Stimulated activated CD8-positive, alpha-beta memory T cell treated with anti-CD3 and anti-CD28 coated beads, Interleukin-4, amount 100 ng/mL, for 4 hours (primary cell): Measurements from ENCODE around the gene PALM.
A peak's percentile ranks its signal among the peaks of the same experiment; 100 is the strongest.
"Not testable (repeated sequence)": the region's sequence is repeated elsewhere in the genome, so short reads cannot be mapped to it uniquely, and the experiment has no call there.

ENCODE experiments used
- DNase-seq, 2 donors: peaks; one replicate each; pipeline ENCODE4 v3.0.0-alpha.2; 2020; ENCODE audit warnings: low read depth in 2 of 2, low spot score in 1 of 2

The PALM gene

DNA sequence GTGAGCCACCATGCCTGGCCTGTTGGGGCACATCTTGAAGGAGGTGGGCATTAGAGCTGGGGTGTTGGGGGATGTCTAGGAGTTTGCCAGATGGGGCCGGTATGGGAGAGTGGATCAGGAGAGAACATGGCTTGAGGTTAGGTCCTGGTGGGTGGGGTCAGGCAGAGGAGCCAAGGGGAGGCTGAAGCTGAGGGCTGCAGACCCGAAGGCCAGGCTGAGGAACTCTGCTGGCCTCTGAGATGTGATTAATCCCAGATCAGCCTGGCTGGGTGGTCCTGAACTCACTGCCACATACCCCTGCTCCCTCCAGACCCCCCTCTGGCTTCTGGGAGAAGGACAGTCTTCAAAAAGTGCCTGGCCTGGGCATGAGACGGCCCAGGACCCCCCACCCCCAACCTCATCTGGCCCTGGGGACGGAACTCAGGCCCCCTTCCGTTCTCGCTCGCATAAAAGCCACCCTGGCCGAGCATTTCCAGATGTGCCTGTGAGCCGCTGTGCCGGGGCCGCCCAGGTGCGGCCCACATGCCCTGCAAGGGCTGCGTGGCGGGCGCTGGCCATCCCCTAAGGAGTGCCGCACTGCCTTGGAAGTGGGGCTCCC is 29.8 kb upstream of the PALM start:
- DNase-seq, result no peak

DNA sequence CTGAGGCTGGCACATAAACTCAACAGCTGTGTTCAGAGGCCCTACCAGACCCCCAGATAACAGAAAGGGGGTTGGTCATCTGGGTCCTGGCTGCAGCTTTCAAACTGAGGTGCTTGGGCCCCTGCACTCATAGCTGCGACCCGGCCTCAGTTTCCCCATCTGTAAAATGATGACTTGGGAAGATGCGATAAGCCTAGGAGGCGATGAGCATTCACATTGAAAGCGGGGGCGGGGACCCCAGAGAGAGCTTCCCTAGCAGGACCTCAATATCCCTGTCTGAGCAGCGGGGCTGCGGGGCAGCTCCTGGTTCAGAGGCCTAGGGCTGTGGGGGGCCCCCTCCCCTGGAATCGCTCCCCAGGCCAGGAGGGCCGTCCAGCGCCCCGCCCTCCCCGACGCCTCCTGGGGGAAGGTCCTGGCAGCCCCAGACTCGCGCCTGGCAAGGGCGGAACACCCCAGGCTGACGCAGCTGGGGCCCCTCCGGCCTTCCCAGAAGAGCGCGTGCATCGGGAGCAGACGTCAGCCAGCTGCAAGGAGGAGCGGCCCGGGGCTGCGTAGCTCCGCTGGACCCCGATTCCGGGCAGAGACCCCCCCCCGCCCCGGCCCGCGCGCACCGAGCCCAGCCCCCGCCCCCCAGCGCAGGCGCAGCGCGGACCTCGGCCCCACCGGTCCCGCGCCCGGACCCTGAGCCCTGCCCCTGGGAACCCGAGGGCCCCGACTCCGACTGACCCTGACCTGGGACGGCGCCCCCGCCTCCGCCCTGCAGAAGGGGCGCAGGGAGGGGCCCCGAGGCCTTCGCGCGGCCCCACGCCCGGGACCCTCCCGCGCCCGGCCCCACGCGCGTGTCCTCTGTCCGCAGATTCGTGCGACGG is 29.1 kb upstream of the PALM start:
- no peak for DNase-seq

GRCh38 chr19:680287-681028 is 28.3 kb upstream of the PALM start:
- peak; percentile 97 to 100 for DNase-seq

GRCh38 chr19:681029-682019 is 27.4 kb upstream of the PALM start:
- no peak for DNase-seq

DNA sequence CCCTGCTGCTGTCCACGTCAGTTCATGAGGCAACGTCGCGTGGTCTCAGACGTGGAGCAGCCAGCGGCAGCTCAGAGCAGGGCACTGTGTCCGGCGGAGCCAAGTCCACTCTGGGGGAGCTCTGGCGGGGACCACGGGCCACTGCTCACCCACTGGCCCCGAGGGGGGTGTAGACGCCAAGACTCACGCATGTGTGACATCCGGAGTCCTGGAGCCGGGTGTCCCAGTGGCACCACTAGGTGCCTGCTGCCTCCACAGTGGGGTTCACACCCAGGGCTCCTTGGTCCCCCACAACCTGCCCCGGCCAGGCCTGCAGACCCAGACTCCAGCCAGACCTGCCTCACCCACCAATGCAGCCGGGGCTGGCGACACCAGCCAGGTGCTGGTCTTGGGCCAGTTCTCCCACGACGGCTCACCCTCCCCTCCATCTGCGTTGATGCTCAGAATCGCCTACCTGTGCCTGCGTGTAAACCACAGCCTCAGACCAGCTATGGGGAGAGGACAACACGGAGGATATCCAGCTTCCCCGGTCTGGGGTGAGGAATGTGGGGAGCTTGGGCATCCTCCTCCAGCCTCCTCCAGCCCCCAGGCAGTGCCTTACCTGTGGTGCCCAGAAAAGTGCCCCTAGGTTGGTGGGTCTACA is 25.9 kb upstream of the PALM start:
- no peak for DNase-seq

- no peak for DNase-seq
These were observed 23.2 kb upstream of the PALM start for GRCh38 chr19:685454-685931.

DNA sequence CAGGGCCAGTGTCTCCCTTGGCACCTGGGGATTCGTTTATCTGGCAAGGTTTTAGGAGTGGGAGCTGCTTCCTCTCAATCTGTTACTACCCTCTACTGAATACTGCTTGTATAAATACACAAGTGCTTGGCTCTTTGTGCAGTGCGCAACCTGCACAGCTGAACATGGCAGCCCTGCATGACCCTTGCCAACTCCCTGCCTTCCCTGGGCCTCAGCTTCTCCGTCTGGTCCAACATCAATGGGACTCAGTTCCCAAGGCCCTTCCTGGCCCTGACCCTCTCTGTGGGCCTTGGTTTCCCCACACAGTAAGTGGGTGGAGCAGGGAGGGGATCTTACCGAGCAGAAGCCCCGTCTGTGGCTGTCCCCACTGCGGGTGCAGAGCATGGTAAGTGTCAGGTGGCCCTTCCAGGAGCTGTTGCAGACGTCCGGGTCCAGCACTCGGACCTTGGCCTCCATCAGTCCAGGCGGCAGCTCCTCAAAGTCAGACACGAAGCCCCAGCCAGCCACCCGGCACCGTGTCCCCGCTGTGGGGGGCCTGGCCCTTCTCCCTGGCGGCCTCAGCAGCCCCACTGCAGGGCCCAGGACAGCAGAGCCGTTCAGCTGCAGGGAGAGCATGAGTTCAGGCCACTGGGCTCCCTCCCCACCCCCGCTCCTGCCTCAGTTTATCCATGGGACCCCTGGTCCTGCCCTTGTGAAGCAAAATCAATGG is 22.0 kb upstream of the PALM start:
- no peak for DNase-seq

GRCh38 chr19:687569-688166 is 21.1 kb upstream of the PALM start:
- DNase-seq, result no peak

GRCh38 chr19:688214-688613 is 20.5 kb upstream of the PALM start:
- DNase-seq, result no peak

- DNase-seq, result no peak
These were observed 19.7 kb upstream of the PALM start for GRCh38 chr19:688992-689391.

- no peak for DNase-seq
These were observed 18.5 kb upstream of the PALM start for GRCh38 chr19:690203-690602.

DNA sequence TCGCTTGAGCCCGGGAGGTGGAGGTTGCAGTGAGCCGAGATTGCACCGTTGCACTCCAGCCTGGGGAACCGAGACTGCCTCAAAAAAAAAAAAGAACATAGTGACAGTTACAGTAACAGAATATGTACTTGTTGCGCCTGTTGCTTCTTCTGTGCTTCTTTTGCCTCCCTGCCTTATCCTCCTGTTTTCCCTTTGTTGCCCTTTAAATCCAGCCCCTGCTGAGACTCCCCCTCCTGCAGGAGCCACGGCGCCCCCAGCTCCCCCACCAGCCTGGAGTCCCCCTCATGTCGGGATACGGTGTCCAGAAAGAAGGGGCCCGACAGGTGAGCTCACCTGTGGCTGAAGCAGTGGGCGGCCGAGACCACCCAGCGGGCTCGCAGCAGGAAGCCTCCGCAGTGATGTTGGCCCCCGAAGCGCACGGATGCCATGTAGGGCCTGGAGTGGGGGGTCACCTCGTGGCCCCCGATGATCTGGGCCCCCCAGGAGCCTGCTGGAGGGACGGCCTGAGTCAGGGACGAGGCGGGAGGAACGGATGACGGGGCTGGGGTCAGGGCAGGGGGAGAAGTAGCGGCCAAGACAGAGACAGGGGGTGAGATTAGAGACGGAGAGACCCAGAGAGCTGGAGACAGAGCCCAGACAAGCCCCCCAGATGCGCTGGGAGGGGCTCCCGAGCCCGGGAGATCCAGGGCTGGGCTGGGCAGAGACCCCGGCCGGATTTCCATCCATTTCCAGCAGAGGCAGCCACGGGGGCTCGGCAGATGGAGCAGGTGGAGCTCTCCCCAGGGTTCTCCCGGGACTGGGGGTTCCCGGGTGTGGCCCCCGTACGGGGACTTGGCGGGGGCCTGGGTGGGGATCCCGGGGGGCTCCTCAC is 14.0 kb upstream of the PALM start:
- DNase-seq, result no peak

GRCh38 chr19:695352-695949 is 13.3 kb upstream of the PALM start, which contains the start of gene PRSS57:
PRSS57 (minus strand) TSS chr19:695452; CDS start chr19:695430, 22 bp downstream.
- DNase-seq, result no peak

- not testable (repeated sequence) for DNase-seq
These were observed 10.2 kb upstream of the PALM start for GRCh38 chr19:698529-698928.

- not testable (repeated sequence) for DNase-seq
These were observed 8.8 kb upstream of the PALM start for GRCh38 chr19:699885-700284.

GRCh38 chr19:702847-703246 is 5.9 kb upstream of the PALM start:
- DNase-seq, result not testable (repeated sequence)

DNA sequence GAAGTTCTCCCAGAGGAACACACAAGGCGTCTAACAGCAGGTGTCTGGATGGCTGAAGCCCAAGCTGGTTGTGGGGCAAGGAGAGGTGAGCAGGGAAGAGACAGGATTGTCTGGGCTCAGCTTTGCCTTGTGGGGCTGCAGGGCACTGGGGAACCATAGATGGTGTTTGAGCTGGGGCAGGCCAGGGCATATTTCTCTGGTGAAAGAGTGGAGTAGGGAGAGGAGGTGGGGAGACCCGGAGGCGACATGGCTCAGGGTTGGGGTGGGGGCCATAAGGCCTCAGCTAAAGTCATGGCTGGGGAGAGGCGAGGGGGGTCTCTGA is 5.4 kb upstream of the PALM start:
- no peak for DNase-seq
